AG10803 (cell line): ENCODE results near the gene EPB41L2.

Experiments
- DNase-seq: peaks from one replicate; pipeline ENCODE4 v3.0.0; 2010; ENCODE audit warnings: low read depth
- H3K4me3 ChIP-seq: 2 replicates; pipeline ENCODE4 v1.5.1; 2011; ENCODE audit warnings: mild to moderate bottlenecking, low read length, control low read depth
- TF ChIP-seq, protein P1 (sequence below): conservative IDR thresholded peaks from 2 replicates; pipeline ENCODE4 v1.5.1; 2011; ENCODE audit warnings: mild to moderate bottlenecking, low read length, control low read depth, inconsistent platforms

EPB41L2 gene

GRCh38 chr6:131070061-131070460 lies 7.0 kb upstream of the EPB41L2 start:
- H3K4me3 ChIP-seq: no peak overlapping the region
- TF ChIP-seq, protein P1, sequence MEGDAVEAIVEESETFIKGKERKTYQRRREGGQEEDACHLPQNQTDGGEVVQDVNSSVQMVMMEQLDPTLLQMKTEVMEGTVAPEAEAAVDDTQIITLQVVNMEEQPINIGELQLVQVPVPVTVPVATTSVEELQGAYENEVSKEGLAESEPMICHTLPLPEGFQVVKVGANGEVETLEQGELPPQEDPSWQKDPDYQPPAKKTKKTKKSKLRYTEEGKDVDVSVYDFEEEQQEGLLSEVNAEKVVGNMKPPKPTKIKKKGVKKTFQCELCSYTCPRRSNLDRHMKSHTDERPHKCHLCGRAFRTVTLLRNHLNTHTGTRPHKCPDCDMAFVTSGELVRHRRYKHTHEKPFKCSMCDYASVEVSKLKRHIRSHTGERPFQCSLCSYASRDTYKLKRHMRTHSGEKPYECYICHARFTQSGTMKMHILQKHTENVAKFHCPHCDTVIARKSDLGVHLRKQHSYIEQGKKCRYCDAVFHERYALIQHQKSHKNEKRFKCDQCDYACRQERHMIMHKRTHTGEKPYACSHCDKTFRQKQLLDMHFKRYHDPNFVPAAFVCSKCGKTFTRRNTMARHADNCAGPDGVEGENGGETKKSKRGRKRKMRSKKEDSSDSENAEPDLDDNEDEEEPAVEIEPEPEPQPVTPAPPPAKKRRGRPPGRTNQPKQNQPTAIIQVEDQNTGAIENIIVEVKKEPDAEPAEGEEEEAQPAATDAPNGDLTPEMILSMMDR: no peak
- no peak for DNase-seq

- TF ChIP-seq, protein P1: no peak
- DNase-seq: no peak
- no peak overlapping the region for H3K4me3 ChIP-seq
Observed at GRCh38 chr6:131068165-131068564, 5.1 kb upstream of the EPB41L2 start.

GRCh38 chr6:131067521-131067920 lies 4.5 kb upstream of the EPB41L2 start:
- DNase-seq: no peak
- H3K4me3 ChIP-seq: no peak overlapping the region
- TF ChIP-seq, protein P1: no peak

DNA sequence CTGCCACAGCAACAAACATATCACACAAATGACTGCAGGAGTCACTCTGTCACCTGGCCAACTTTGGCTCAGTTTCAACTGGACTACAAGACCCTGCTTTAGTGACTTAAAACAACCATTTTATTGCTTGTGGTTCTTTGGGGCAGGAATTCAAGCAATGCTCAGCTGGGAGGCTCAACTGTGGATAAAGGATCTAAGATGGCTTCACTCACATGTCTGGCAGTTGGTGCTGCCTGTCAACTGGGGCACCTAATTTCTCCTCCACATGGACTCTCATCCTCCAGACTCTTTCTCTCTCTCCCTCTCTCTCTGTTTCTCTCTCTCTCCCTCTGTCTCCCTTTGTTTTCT lies 2.8 kb upstream of the EPB41L2 start:
- TF ChIP-seq, protein P1: no peak
- DNase-seq: no peak
- H3K4me3 ChIP-seq: no peak overlapping the region

GRCh38 chr6:131065112-131065823 lies 2.2 kb upstream of the EPB41L2 start:
- no peak for DNase-seq
- TF ChIP-seq, protein P1: no peak
- H3K4me3 ChIP-seq: no peak overlapping the region

DNA sequence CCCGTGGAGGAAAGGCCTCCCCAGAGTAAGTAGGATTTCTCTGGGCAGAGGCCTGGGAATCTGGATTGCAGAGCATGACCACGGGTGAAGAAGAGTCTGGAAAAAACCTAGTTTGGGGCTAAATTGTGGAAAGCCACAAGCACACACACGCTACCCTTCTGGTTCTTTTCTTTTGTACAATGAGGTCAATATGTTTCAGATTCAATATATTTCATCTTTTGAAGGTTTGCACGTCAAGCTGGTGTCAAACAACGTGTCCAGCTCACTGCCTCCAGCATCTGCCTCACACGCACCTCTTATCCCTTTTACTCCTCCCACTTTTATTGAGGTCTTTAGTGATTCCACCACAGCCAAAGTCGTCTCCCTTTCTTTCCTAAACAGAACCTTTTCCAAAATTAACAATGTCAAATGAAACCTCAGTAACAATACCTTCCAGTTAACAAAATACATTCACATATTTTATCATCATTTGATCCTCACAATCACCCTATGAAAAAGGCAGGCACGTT lies 773 bp upstream of the EPB41L2 start:
- DNase-seq: no peak
- TF ChIP-seq, protein P1: no peak
- peak overlapping the region; percentile 62 for H3K4me3 ChIP-seq
